ENCODE measurements around the gene DAAM2.

DNA sequence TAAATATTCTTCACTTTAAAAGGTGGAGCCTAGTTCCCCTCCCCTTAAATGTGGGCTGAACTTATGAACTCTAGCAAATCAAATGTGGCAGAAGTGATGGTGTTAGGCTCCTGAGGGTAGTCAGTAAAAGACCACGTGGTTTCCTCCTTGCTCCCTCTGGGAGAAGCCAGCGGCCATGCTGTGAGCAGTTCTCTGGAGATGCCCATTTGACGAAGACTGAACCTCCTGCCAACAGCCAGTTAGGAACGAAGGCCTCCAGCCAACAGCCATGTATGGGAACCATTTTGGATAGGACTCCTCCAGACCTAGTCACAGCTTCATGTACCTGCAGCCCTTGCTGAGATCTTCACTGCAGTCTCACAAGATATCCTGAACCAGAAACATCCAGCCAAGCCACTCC is 149.6 kb downstream of the DAAM2 start:
- TF ChIP-seq, protein P1, sequence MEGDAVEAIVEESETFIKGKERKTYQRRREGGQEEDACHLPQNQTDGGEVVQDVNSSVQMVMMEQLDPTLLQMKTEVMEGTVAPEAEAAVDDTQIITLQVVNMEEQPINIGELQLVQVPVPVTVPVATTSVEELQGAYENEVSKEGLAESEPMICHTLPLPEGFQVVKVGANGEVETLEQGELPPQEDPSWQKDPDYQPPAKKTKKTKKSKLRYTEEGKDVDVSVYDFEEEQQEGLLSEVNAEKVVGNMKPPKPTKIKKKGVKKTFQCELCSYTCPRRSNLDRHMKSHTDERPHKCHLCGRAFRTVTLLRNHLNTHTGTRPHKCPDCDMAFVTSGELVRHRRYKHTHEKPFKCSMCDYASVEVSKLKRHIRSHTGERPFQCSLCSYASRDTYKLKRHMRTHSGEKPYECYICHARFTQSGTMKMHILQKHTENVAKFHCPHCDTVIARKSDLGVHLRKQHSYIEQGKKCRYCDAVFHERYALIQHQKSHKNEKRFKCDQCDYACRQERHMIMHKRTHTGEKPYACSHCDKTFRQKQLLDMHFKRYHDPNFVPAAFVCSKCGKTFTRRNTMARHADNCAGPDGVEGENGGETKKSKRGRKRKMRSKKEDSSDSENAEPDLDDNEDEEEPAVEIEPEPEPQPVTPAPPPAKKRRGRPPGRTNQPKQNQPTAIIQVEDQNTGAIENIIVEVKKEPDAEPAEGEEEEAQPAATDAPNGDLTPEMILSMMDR (IDR thresholded peaks at IDR 0.05) = no peak
- no peak for TF ChIP-seq POLR2AphosphoS5 (IDR thresholded peaks at IDR 0.05)

All from prostate gland (tissue), 2 donors.